Stimulated activated effector memory CD8-positive, alpha-beta T cell treated with anti-CD3 and anti-CD28 coated beads, Interleukin-12 subunit alpha, Interleukin-12 subunit beta, amount 100 ng/mL, for 72 hours (primary cell): ENCODE measurements around the gene ALDH9A1.
"Not testable (repeated sequence)": the region's sequence is repeated elsewhere in the genome, so short reads cannot be mapped to it uniquely, and the experiment has no call there.

ENCODE experiments used
- ATAC-seq: fragments of 150-1000 bp; cut with Tn5 transposase; 2 replicates; pipeline ENCODE4 v1.10.0; 2021
- DNase-seq, 2 donors: peaks; one replicate each; pipeline ENCODE4 v3.0.0; 2021 to 2022; ENCODE audit warnings: low spot score in 2 of 2
- H3K27ac Mint-ChIP-seq: one replicate; pipeline ENCODE4 v1.8.0; 2022; ENCODE audit warnings: mild to moderate bottlenecking, mixed read lengths
- H3K36me3 Mint-ChIP-seq: one replicate; pipeline ENCODE4 v1.8.0; 2022; ENCODE audit warnings: mild to moderate bottlenecking, mixed read lengths
- H3K4me1 Mint-ChIP-seq: one replicate; pipeline ENCODE4 v1.8.0; 2022; ENCODE audit warnings: mixed read lengths
- H3K4me3 Mint-ChIP-seq: one replicate; pipeline ENCODE4 v1.8.0; 2022; ENCODE audit warnings: mild to moderate bottlenecking, mixed read lengths
- H3K9me3 Mint-ChIP-seq: one replicate; pipeline ENCODE4 v1.8.0; 2022; ENCODE audit warnings: mixed read lengths

The ALDH9A1 gene

GRCh38 chr1:165641231-165641987 lies 57.0 kb downstream of the ALDH9A1 start:
- H3K36me3 Mint-ChIP-seq: peaks cover 6% of the 10 kb centered on the region
- H3K4me1 Mint-ChIP-seq: peaks cover 42% of the 10 kb centered on the region
- H3K4me3 Mint-ChIP-seq: no peak overlapping the region
- no peak overlapping the region for H3K27ac Mint-ChIP-seq
- DNase-seq (no peak), ATAC-seq (no peak)
- H3K9me3 Mint-ChIP-seq: no peaks in the 10 kb centered on the region

GRCh38 chr1:165639821-165640623 lies 58.3 kb downstream of the ALDH9A1 start:
- peak overlapping the region; percentile 52 for H3K27ac Mint-ChIP-seq
- peaks cover 30% of the 10 kb centered on the region for H3K4me1 Mint-ChIP-seq
- no peaks in the 10 kb centered on the region for H3K9me3 Mint-ChIP-seq
- DNase-seq (peak in 1 of 2 donors; percentile 57), ATAC-seq (peak; percentile 87)
- no peak overlapping the region for H3K4me3 Mint-ChIP-seq
- peaks cover 6% of the 10 kb centered on the region for H3K36me3 Mint-ChIP-seq

- H3K4me1 Mint-ChIP-seq: peaks cover 42% of the 10 kb centered on the region
Measured at GRCh38 chr1:165638211-165638610, 60.2 kb downstream of the ALDH9A1 start.

GRCh38 chr1:165637427-165637826 lies 60.9 kb downstream of the ALDH9A1 start:
- no peak for ATAC-seq
- peaks cover 47% of the 10 kb centered on the region for H3K4me1 Mint-ChIP-seq
- H3K36me3 Mint-ChIP-seq: peaks cover 11% of the 10 kb centered on the region
- no peak overlapping the region for H3K4me3 Mint-ChIP-seq
- H3K9me3 Mint-ChIP-seq: no peaks in the 10 kb centered on the region
- no peak overlapping the region for H3K27ac Mint-ChIP-seq
- no peak for DNase-seq

More at GRCh38 chr1:165638211-165638610, 60.2 kb downstream of the ALDH9A1 start:
- not testable (repeated sequence) for H3K9me3 Mint-ChIP-seq, DNase-seq, ATAC-seq, H3K27ac Mint-ChIP-seq, H3K4me3 Mint-ChIP-seq
- H3K36me3 Mint-ChIP-seq: peaks cover 11% of the 10 kb centered on the region

GRCh38 chr1:165635823-165636222 lies 62.5 kb downstream of the ALDH9A1 start:
- no peaks in the 10 kb centered on the region for H3K9me3 Mint-ChIP-seq
- DNase-seq: no peak
- no peak overlapping the region for H3K4me3 Mint-ChIP-seq
- H3K36me3 Mint-ChIP-seq: peaks cover 11% of the 10 kb centered on the region
- H3K4me1 Mint-ChIP-seq: peaks cover 46% of the 10 kb centered on the region
- H3K27ac Mint-ChIP-seq: no peak overlapping the region
- no peak for ATAC-seq

GRCh38 chr1:165635329-165635728 lies 63.0 kb downstream of the ALDH9A1 start:
- H3K36me3 Mint-ChIP-seq: peaks cover 11% of the 10 kb centered on the region
- DNase-seq (no peak), ATAC-seq (no peak)
- H3K27ac Mint-ChIP-seq: no peak overlapping the region
- peaks cover 41% of the 10 kb centered on the region for H3K4me1 Mint-ChIP-seq
- H3K4me3 Mint-ChIP-seq: no peak overlapping the region
- H3K9me3 Mint-ChIP-seq: no peaks in the 10 kb centered on the region

GRCh38 chr1:165634154-165634921 lies 64.0 kb downstream of the ALDH9A1 start:
- Mint-ChIP-seq H3K27ac (no peak overlapping the region), H3K4me1 (peaks cover 33% of the 10 kb centered on the region), H3K9me3 (no peaks in the 10 kb centered on the region), H3K4me3 (no peak overlapping the region), H3K36me3 (peaks cover 11% of the 10 kb centered on the region)
- DNase-seq (no peak), ATAC-seq (no peak)

- peaks cover 33% of the 10 kb centered on the region for H3K4me1 Mint-ChIP-seq
- peak; percentile 42 for ATAC-seq
- no peak overlapping the region for H3K4me3 Mint-ChIP-seq
- H3K36me3 Mint-ChIP-seq: peaks cover 11% of the 10 kb centered on the region
- no peak for DNase-seq
- H3K27ac Mint-ChIP-seq: no peak overlapping the region
- H3K9me3 Mint-ChIP-seq: no peaks in the 10 kb centered on the region
Measured at GRCh38 chr1:165633614-165634013, 64.7 kb downstream of the ALDH9A1 start.

- no peak for ATAC-seq
- Mint-ChIP-seq H3K27ac (no peak overlapping the region), H3K4me3 (no peak overlapping the region), H3K9me3 (no peaks in the 10 kb centered on the region), H3K36me3 (peaks cover 5% of the 10 kb centered on the region), H3K4me1 (peaks cover 26% of the 10 kb centered on the region)
- no peak for DNase-seq
Measured at GRCh38 chr1:165632491-165632890, 65.9 kb downstream of the ALDH9A1 start.

GRCh38 chr1:165632152-165632469 lies 66.3 kb downstream of the ALDH9A1 start:
- H3K9me3 Mint-ChIP-seq: no peaks in the 10 kb centered on the region
- H3K27ac Mint-ChIP-seq: no peak overlapping the region
- ATAC-seq: no peak
- H3K4me3 Mint-ChIP-seq: no peak overlapping the region
- no peak for DNase-seq
- peaks cover 5% of the 10 kb centered on the region for H3K36me3 Mint-ChIP-seq
- peaks cover 22% of the 10 kb centered on the region for H3K4me1 Mint-ChIP-seq

GRCh38 chr1:165631342-165632151 lies 66.8 kb downstream of the ALDH9A1 start:
- Mint-ChIP-seq H3K4me1 (peaks cover 17% of the 10 kb centered on the region), H3K4me3 (no peak overlapping the region), H3K9me3 (no peaks in the 10 kb centered on the region), H3K36me3 (peaks cover 5% of the 10 kb centered on the region), H3K27ac (no peak overlapping the region)
- DNase-seq (peak; percentile 24 to 79), ATAC-seq (peak; percentile 68)

GRCh38 chr1:165630629-165631341 lies 67.6 kb downstream of the ALDH9A1 start, which contains the start of gene MGST3:
TSS of gene MGST3 (plus strand) at chr1:165631234. CDS start at chr1:165649848, 18,614 bp downstream.
- Mint-ChIP-seq H3K4me1 (peaks cover 17% of the 10 kb centered on the region), H3K36me3 (peaks cover 5% of the 10 kb centered on the region), H3K4me3 (no peak within 1 kb of the TSS), H3K9me3 (no peaks in the 10 kb centered on the region), H3K27ac (no peak within 1 kb of the TSS)
- ATAC-seq (peak; percentile 92), DNase-seq (peak; percentile 89 to 95)

- peaks cover 5% of the 10 kb centered on the region for H3K36me3 Mint-ChIP-seq
- ATAC-seq (no peak), DNase-seq (no peak)
- H3K27ac Mint-ChIP-seq: no peak overlapping the region
- no peaks in the 10 kb centered on the region for H3K9me3 Mint-ChIP-seq
- peaks cover 17% of the 10 kb centered on the region for H3K4me1 Mint-ChIP-seq
- H3K4me3 Mint-ChIP-seq: no peak overlapping the region
Measured at GRCh38 chr1:165629848-165630628, 68.3 kb downstream of the ALDH9A1 start.
